ENCODE results near the gene ATP6V0C.

ATP6V0C gene

DNA sequence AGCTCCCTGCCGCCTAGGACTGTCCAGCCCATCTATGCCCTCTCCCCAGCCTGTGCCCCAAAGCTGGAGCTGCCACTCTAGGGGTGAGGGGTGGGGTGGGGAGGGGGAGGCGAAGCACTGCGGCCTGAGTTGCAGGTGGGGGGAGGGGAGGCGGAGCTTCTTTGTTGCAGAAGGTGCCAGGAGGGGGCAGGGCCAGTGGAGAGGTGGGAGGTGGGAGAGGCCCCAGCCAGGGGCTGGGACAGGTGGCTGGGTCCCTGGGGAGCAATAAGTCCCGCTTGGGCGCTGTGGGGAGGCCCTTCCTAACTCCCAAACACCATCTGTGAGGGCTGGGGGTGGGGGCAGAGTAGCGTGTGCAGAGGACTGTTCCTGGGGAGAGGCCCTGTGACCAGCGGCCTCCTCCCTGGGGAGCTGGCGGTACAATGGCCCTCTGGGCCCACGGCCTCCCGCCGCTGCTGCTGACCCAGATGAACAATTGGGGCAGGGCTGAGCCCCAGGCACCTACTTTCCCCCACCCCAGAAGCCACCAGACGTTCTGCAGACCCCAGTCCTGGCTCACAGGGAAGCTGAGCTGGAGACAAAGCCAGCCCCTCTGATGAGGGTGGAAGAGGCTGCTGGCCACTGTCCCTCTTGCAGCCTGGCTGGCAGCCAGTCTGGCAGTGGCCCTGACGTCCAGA, 44.9 kb upstream of the ATP6V0C start:
- TF ChIP-seq, protein P1, sequence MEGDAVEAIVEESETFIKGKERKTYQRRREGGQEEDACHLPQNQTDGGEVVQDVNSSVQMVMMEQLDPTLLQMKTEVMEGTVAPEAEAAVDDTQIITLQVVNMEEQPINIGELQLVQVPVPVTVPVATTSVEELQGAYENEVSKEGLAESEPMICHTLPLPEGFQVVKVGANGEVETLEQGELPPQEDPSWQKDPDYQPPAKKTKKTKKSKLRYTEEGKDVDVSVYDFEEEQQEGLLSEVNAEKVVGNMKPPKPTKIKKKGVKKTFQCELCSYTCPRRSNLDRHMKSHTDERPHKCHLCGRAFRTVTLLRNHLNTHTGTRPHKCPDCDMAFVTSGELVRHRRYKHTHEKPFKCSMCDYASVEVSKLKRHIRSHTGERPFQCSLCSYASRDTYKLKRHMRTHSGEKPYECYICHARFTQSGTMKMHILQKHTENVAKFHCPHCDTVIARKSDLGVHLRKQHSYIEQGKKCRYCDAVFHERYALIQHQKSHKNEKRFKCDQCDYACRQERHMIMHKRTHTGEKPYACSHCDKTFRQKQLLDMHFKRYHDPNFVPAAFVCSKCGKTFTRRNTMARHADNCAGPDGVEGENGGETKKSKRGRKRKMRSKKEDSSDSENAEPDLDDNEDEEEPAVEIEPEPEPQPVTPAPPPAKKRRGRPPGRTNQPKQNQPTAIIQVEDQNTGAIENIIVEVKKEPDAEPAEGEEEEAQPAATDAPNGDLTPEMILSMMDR (IDR thresholded peaks at IDR 0.05): no peak

DNA sequence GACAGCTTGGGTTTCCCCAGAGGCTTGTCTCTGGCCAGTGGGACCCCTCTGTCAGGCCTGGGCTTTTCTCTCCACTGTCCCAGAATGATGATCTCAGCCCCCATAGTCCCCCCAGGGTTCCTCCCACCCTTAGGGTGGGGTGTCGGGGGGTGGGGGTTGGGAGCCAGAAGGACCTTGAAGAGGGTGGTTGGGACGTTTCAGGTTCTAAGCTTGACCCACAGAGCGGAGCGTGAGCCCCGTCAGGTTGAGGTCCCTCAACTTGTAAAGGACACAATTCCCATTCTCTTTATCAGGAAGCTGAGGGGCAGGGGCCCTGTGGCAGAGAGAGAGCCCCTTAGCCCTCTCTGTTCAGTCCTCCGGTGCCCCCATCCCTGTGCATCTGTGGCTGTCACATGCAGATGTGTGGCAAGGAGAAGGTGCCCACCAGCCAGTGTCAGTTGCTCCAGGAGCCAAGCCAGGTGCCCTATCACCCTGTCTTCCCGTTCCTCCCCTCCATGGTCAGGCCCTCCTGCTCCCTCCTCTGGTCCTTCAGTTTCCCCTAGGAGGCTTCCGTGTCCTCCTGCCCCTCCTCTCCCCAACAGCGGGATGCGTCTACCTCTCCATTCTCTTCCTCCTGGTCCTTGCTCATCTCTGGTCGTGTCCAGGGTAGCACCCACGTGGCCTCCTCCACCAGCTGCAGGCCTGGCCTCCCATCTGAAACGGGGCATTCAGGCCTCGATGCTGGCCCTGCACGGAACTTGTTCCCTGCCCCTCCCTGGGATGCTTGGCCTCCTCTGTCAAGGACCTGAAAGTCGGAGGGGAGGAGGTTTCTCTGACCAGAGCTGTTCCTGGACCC, 44.1 kb upstream of the ATP6V0C start:
- TF ChIP-seq, protein P1 (IDR thresholded peaks at IDR 0.05): no peak

DNA sequence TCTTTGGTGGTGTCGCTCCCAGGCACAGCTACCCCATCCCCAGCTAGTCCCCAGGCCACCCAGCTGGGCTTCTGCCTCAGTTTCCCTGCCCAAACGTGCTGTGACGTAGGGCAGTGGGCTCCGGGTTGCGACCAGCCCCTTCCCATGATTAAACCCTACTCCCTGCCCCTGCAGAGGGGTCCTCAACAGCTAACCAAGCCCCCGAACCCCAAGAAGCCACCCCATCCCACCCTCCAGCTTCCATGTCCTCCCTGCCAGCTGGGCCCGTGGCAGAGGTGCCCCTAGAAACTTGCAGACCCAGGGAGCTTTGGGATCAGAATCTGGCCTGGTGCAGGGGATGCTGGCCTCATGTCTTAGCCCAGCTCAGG, 43.5 kb upstream of the ATP6V0C start:
- TF ChIP-seq, protein P1 (IDR thresholded peaks at IDR 0.05): no peak

DNA sequence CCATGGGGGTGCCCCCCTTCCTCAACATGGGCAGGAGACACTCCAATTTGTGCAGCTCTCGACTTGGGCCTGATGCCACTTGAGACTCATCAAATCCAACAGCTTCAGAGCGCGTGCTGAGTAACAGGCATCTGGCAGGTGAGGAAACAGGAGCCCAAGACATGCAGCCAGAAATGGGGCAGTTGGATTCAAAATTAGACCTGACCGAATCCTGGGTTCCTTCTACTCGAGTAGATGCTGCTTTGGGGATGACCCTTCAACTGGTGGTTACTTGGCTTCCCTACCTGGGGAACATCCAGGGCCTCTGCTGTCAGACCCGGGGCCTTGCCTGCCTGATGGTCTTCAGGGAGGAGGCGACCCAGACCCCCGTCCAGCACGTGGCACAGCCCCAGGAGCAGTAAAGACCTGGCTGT, 43.1 kb upstream of the ATP6V0C start:
- TF ChIP-seq, protein P1 (IDR thresholded peaks at IDR 0.05): no peak

DNA sequence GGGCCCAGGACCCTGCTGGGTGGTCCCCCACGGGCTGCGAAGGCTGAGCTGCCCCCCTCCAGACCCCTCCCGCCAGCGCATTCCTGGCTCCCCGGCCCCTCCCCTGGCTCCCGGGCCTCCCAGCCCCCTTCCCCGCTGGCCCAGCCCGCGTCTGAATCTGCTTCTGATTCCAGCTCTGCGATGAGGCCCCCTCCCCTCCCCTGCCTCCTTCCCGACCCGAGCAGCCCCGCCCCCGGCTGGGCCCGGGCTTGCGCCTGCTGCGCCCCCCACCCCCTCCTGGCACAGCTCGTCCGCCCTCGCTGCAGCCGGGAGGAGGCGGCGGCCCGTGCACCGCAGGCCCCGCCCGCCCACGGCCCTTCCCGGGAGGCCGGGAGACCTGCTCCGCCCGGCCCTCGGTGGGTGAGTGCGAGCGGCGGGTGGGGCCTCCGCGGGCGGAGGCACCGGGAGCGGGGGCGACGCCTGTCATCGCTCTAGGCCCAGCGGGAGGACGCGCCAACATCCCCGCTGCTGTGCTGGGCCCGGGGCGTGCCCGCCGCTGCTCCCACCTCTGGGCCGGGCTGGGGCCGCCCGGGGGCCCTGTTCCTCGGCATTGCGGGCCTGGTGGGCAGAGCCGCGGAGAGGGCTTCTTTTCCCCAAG, 42.6 kb upstream of the ATP6V0C start, which contains the start of gene NTN3:
NTN3 (plus strand) TSS at position 282 of the 637 bp plus-strand sequence. CDS start 405 bp downstream, outside the sequence.
- TF ChIP-seq, protein P1 (IDR thresholded peaks at IDR 0.05): no peak

DNA sequence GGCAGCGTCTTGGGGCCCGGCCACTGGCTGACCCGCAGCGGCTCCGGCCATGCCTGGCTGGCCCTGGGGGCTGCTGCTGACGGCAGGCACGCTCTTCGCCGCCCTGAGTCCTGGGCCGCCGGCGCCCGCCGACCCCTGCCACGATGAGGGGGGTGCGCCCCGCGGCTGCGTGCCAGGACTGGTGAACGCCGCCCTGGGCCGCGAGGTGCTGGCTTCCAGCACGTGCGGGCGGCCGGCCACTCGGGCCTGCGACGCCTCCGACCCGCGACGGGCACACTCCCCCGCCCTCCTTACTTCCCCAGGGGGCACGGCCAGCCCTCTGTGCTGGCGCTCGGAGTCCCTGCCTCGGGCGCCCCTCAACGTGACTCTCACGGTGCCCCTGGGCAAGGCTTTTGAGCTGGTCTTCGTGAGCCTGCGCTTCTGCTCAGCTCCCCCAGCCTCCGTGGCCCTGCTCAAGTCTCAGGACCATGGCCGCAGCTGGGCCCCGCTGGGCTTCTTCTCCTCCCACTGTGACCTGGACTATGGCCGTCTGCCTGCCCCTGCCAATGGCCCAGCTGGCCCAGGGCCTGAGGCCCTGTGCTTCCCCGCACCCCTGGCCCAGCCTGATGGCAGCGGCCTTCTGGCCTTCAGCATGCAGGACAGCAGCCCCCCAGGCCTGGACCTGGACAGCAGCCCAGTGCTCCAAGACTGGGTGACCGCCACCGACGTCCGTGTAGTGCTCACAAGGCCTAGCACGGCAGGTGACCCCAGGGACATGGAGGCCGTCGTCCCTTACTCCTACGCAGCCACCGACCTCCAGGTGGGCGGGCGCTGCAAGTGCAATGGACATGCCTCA, 41.9 kb upstream of the ATP6V0C start:
- TF ChIP-seq, protein P1 (IDR thresholded peaks at IDR 0.05): no peak

DNA sequence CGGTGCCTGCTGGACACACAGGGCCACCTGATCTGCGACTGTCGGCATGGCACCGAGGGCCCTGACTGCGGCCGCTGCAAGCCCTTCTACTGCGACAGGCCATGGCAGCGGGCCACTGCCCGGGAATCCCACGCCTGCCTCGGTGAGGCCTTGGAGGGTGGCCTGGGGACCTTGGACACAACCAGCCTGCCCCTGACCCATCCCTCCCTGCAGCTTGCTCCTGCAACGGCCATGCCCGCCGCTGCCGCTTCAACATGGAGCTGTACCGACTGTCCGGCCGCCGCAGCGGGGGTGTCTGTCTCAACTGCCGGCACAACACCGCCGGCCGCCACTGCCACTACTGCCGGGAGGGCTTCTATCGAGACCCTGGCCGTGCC, 41.3 kb upstream of the ATP6V0C start:
- TF ChIP-seq, protein P1 (IDR thresholded peaks at IDR 0.05): no peak
